ENCODE data around the gene CCL24.
"Not testable (repeated sequence)": the region's sequence is repeated elsewhere in the genome, so short reads cannot be mapped to it uniquely, and the experiment has no call there.

DNA sequence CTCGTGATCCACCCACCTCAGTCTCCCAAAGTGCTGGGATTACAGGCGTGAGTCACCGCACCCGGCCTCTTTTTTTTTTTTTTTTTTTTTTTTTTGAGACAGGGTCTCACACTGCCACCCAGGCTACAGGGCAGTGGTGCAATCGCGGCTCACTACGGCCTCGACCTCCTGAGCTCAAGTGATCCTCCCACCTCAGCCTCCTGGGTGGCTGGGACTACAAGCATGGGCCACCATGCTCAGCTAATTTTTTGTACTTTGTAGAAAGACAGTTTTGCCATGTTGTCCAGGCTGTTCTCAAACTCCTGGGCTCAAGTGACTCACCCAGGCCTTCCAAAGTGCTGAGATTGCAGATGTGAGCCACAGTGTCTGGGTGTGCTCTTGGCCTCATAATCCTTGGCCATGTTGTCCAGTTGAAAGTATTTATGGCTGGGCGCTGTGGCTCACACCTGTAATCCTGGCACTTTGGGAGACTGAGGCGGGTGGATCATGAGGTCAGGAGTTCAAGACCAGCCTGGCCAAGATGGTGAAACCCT, 41.3 kb upstream of the CCL24 start:
- TF ChIP-seq, protein P1, sequence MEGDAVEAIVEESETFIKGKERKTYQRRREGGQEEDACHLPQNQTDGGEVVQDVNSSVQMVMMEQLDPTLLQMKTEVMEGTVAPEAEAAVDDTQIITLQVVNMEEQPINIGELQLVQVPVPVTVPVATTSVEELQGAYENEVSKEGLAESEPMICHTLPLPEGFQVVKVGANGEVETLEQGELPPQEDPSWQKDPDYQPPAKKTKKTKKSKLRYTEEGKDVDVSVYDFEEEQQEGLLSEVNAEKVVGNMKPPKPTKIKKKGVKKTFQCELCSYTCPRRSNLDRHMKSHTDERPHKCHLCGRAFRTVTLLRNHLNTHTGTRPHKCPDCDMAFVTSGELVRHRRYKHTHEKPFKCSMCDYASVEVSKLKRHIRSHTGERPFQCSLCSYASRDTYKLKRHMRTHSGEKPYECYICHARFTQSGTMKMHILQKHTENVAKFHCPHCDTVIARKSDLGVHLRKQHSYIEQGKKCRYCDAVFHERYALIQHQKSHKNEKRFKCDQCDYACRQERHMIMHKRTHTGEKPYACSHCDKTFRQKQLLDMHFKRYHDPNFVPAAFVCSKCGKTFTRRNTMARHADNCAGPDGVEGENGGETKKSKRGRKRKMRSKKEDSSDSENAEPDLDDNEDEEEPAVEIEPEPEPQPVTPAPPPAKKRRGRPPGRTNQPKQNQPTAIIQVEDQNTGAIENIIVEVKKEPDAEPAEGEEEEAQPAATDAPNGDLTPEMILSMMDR (IDR thresholded peaks at IDR 0.05 in 8 of 11, conservative IDR thresholded peaks at IDR 0.05 in 3 of 11): not testable (repeated sequence)
- TF ChIP-seq POLR2AphosphoS5, POLR2A (IDR thresholded peaks at IDR 0.05): not testable (repeated sequence)

Data from spleen (tissue), 7 donors.